HL-60 (cell line): ENCODE results near the gene HAGHL.

Source experiments
- TF ChIP-seq, protein P1 (sequence below): IDR thresholded peaks from one replicate; pipeline ENCODE4 v1.5.1; 2011; ENCODE audit warnings: low read length, control low read depth, inconsistent platforms; ENCODE audit not compliant: insufficient read depth
- TF ChIP-seq, protein P2 (sequence below): IDR thresholded peaks from 2 replicates; pipeline ENCODE4 v1.6.1; 2012; ENCODE audit warnings: low read depth; ENCODE audit not compliant: insufficient replicate concordance

DNA sequence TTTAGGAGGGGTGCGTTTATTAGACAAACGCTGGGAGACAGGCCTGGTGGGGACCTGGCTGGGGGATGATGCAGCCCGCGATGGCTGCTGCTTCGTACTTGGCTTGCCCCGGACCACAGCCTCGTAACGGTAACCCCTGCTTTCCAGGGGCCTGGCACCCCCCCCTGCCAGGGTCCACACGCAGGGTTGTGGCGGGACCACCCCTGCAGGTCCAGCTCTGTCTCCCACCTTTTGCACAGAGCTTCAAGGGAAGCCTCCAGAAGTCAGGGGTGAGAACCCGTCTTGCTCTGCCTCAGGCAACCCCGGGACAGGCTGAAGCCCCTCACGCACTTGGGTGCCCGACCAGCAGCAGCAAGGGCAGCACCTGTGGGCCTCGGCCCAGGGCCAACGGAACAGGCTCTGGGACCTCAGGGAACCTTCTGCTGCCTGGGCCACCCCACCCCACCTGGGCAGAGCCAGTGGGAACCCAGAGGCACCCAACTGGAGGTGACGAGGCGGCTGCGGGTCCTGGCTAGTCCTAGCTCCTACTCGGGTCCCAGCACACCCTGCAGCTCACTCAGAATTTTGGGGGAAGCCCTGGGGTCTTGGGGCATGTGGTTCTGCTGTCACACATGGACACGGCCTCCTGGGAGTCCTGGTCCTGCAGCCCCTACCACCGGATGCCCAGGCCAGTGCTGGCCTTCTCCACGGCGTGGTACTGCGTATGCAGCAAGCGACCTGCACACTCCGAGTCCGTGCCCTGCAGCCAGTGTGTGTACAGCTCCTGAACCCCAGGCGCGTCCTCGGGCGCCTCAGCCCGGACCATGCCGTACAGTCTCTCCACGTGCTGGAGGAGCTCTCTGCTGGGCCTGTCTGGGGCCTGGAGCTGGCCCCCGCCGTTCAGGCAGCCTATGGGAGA is 3.1 kb downstream of the HAGHL start:
- TF ChIP-seq, protein P1, sequence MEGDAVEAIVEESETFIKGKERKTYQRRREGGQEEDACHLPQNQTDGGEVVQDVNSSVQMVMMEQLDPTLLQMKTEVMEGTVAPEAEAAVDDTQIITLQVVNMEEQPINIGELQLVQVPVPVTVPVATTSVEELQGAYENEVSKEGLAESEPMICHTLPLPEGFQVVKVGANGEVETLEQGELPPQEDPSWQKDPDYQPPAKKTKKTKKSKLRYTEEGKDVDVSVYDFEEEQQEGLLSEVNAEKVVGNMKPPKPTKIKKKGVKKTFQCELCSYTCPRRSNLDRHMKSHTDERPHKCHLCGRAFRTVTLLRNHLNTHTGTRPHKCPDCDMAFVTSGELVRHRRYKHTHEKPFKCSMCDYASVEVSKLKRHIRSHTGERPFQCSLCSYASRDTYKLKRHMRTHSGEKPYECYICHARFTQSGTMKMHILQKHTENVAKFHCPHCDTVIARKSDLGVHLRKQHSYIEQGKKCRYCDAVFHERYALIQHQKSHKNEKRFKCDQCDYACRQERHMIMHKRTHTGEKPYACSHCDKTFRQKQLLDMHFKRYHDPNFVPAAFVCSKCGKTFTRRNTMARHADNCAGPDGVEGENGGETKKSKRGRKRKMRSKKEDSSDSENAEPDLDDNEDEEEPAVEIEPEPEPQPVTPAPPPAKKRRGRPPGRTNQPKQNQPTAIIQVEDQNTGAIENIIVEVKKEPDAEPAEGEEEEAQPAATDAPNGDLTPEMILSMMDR: no peak
- TF ChIP-seq, protein P2, sequence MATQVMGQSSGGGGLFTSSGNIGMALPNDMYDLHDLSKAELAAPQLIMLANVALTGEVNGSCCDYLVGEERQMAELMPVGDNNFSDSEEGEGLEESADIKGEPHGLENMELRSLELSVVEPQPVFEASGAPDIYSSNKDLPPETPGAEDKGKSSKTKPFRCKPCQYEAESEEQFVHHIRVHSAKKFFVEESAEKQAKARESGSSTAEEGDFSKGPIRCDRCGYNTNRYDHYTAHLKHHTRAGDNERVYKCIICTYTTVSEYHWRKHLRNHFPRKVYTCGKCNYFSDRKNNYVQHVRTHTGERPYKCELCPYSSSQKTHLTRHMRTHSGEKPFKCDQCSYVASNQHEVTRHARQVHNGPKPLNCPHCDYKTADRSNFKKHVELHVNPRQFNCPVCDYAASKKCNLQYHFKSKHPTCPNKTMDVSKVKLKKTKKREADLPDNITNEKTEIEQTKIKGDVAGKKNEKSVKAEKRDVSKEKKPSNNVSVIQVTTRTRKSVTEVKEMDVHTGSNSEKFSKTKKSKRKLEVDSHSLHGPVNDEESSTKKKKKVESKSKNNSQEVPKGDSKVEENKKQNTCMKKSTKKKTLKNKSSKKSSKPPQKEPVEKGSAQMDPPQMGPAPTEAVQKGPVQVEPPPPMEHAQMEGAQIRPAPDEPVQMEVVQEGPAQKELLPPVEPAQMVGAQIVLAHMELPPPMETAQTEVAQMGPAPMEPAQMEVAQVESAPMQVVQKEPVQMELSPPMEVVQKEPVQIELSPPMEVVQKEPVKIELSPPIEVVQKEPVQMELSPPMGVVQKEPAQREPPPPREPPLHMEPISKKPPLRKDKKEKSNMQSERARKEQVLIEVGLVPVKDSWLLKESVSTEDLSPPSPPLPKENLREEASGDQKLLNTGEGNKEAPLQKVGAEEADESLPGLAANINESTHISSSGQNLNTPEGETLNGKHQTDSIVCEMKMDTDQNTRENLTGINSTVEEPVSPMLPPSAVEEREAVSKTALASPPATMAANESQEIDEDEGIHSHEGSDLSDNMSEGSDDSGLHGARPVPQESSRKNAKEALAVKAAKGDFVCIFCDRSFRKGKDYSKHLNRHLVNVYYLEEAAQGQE: no peak
